HUES48 (cell line): Measurements from ENCODE around the gene PTPRN2.

Experiments
- H3K27ac ChIP-seq: one replicate; pipeline ENCODE4 v1.7.0; 2013; ENCODE audit warnings: low read depth, low read length, inconsistent platforms
- H3K27me3 ChIP-seq: 2 replicates; pipeline ENCODE4 v1.6.1; 2013; ENCODE audit warnings: mild to moderate bottlenecking, low read length; ENCODE audit not compliant: control insufficient read depth, insufficient read depth
- H3K36me3 ChIP-seq: 2 replicates; pipeline ENCODE4 v1.6.1; 2013; ENCODE audit warnings: low read length; ENCODE audit not compliant: control insufficient read depth, insufficient read depth
- H3K4me1 ChIP-seq: 2 replicates; pipeline ENCODE4 v1.6.1; 2013; ENCODE audit warnings: mild to moderate bottlenecking, low read length; ENCODE audit not compliant: control insufficient read depth, insufficient read depth
- H3K4me3 ChIP-seq: 2 replicates; pipeline ENCODE4 v1.5.1; 2013; ENCODE audit warnings: mild to moderate bottlenecking, low read depth, low read length
- H3K9ac ChIP-seq: 2 replicates; pipeline ENCODE4 v1.6.1; 2013; ENCODE audit warnings: mild to moderate bottlenecking, low read depth, low read length, moderate library complexity
- H3K9me3 ChIP-seq: 2 replicates; pipeline ENCODE4 v1.6.1; 2013; ENCODE audit warnings: low read length; ENCODE audit not compliant: control insufficient read depth, insufficient read depth

PTPRN2 gene

GRCh38 chr7:158602041-158602440 lies 14.4 kb upstream of the PTPRN2 start:
- Histone ChIP-seq H3K27me3 (no peaks in the 10 kb centered on the region), H3K4me1 (no peaks in the 10 kb centered on the region), H3K4me3 (no peak overlapping the region), H3K36me3 (peaks cover 11% of the 10 kb centered on the region), H3K9me3 (no peaks in the 10 kb centered on the region), H3K9ac (no peak overlapping the region), H3K27ac (no peak overlapping the region)

GRCh38 chr7:158601090-158601489 lies 13.5 kb upstream of the PTPRN2 start:
- Histone ChIP-seq H3K9me3 (no peaks in the 10 kb centered on the region), H3K27me3 (no peaks in the 10 kb centered on the region), H3K4me3 (no peak overlapping the region), H3K4me1 (no peaks in the 10 kb centered on the region), H3K9ac (no peak overlapping the region), H3K27ac (no peak overlapping the region), H3K36me3 (peaks cover 3% of the 10 kb centered on the region; the same call in 1 of the 2 replicates)

GRCh38 chr7:158596745-158597144 lies 9.1 kb upstream of the PTPRN2 start:
- no peak overlapping the region for H3K27ac ChIP-seq
- peaks cover 28% of the 10 kb centered on the region for H3K27me3 ChIP-seq

GRCh38 chr7:158596309-158596708 lies 8.7 kb upstream of the PTPRN2 start:
- no peaks in the 10 kb centered on the region for H3K36me3 ChIP-seq
- H3K4me3 ChIP-seq, result no peak overlapping the region
- peaks cover 3% of the 10 kb centered on the region for H3K9me3 ChIP-seq
- H3K4me1 ChIP-seq, result no peaks in the 10 kb centered on the region
- H3K27ac ChIP-seq, result no peak overlapping the region
- peaks cover 32% of the 10 kb centered on the region for H3K27me3 ChIP-seq
- H3K9ac ChIP-seq, result no peak overlapping the region

More at GRCh38 chr7:158596745-158597144, 9.1 kb upstream of the PTPRN2 start:
- Histone ChIP-seq H3K9ac (no peak overlapping the region), H3K9me3 (peaks cover 3% of the 10 kb centered on the region), H3K4me1 (no peaks in the 10 kb centered on the region), H3K4me3 (no peak overlapping the region), H3K36me3 (no peaks in the 10 kb centered on the region)

GRCh38 chr7:158595068-158595467 lies 7.4 kb upstream of the PTPRN2 start:
- Histone ChIP-seq H3K4me1 (no peaks in the 10 kb centered on the region), H3K4me3 (no peak overlapping the region), H3K9me3 (peaks cover 3% of the 10 kb centered on the region), H3K27ac (no peak overlapping the region), H3K9ac (no peak overlapping the region), H3K36me3 (no peaks in the 10 kb centered on the region), H3K27me3 (peaks cover 44% of the 10 kb centered on the region)

GRCh38 chr7:158592541-158592940 lies 4.9 kb upstream of the PTPRN2 start:
- peaks cover 66% of the 10 kb centered on the region for H3K27me3 ChIP-seq
- peaks cover 3% of the 10 kb centered on the region for H3K9me3 ChIP-seq
- no peak overlapping the region for H3K4me3 ChIP-seq
- H3K9ac ChIP-seq, result no peak overlapping the region
- peaks cover 5% of the 10 kb centered on the region; the same call in 1 of the 2 replicates for H3K4me1 ChIP-seq
- no peaks in the 10 kb centered on the region for H3K36me3 ChIP-seq
- H3K27ac ChIP-seq, result no peak overlapping the region

- peaks cover 66% of the 10 kb centered on the region for H3K27me3 ChIP-seq
- no peak overlapping the region for H3K9ac ChIP-seq
- H3K4me3 ChIP-seq, result no peak overlapping the region
- H3K36me3 ChIP-seq, result no peaks in the 10 kb centered on the region
- peaks cover 3% of the 10 kb centered on the region for H3K9me3 ChIP-seq
- H3K27ac ChIP-seq, result no peak overlapping the region
- H3K4me1 ChIP-seq, result peaks cover 5% of the 10 kb centered on the region; the same call in 1 of the 2 replicates
These were observed 4.3 kb upstream of the PTPRN2 start for GRCh38 chr7:158591944-158592343.

- no peak overlapping the region for H3K27ac ChIP-seq
- no peaks in the 10 kb centered on the region for H3K36me3 ChIP-seq
- peaks cover 83% of the 10 kb centered on the region for H3K27me3 ChIP-seq
- peaks cover 5% of the 10 kb centered on the region; the same call in 1 of the 2 replicates for H3K4me1 ChIP-seq
- no peak overlapping the region for H3K9ac ChIP-seq
- H3K9me3 ChIP-seq, result peaks cover 2% of the 10 kb centered on the region
- no peak overlapping the region for H3K4me3 ChIP-seq
These were observed 2.5 kb upstream of the PTPRN2 start for GRCh38 chr7:158590181-158590530.

- H3K27me3 ChIP-seq, result peaks cover 88% of the 10 kb centered on the region
These were observed 2.0 kb upstream of the PTPRN2 start for GRCh38 chr7:158589653-158590052.

GRCh38 chr7:158588878-158589442 lies 1.3 kb upstream of the PTPRN2 start:
- H3K36me3 ChIP-seq, result no peaks in the 10 kb centered on the region
- H3K4me3 ChIP-seq, result no peak overlapping the region
- H3K27ac ChIP-seq, result no peak overlapping the region
- peaks cover 5% of the 10 kb centered on the region; the same call in 1 of the 2 replicates for H3K4me1 ChIP-seq
- no peak overlapping the region for H3K9ac ChIP-seq
- H3K9me3 ChIP-seq, result no peaks in the 10 kb centered on the region
- H3K27me3 ChIP-seq, result peaks cover 87% of the 10 kb centered on the region

More at GRCh38 chr7:158589653-158590052, 2.0 kb upstream of the PTPRN2 start:
- Histone ChIP-seq H3K9me3 (no peaks in the 10 kb centered on the region), H3K4me3 (no peak overlapping the region), H3K4me1 (peaks cover 5% of the 10 kb centered on the region; the same call in 1 of the 2 replicates), H3K36me3 (no peaks in the 10 kb centered on the region), H3K9ac (no peak overlapping the region), H3K27ac (no peak overlapping the region)

- Histone ChIP-seq H3K9me3 (no peaks in the 10 kb centered on the region), H3K27me3 (peaks cover 87% of the 10 kb centered on the region), H3K4me3 (peak overlapping the region; percentile 42; the same call in 1 of the 2 replicates), H3K27ac (no peak overlapping the region), H3K9ac (no peak overlapping the region), H3K36me3 (no peaks in the 10 kb centered on the region), H3K4me1 (peaks cover 5% of the 10 kb centered on the region; the same call in 1 of the 2 replicates)
These were observed 658 bp upstream of the PTPRN2 start for GRCh38 chr7:158588085-158588877.
